Fibroblast of lung (primary cell): ENCODE results near the gene SLAIN2. TPM values are rescaled to one million over a fixed set of nuclear protein-coding genes. Genes with fewer than 3 reads are reported as not detected.

Experiments
- DNase-seq, 2 donors: peaks; one replicate each; pipeline versions ENCODE4 v3.0.0 to v3.0.0-alpha.2; 2010; ENCODE audit warnings: low read depth in 2 of 2
- H2AFZ ChIP-seq: 2 replicates; pipeline ENCODE4 v1.5.1; 2012; ENCODE audit warnings: low read length, control low read depth, inconsistent platforms
- H3K27ac ChIP-seq: 2 replicates; pipeline ENCODE4 v1.5.1; 2011; ENCODE audit warnings: low read length, control low read depth; ENCODE audit not compliant: insufficient read depth
- H3K27me3 ChIP-seq: 2 replicates; pipeline ENCODE4 v1.5.1; 2011; ENCODE audit warnings: mild to moderate bottlenecking, low read length; ENCODE audit not compliant: control insufficient read depth, insufficient read depth
- H3K36me3 ChIP-seq: 2 replicates; pipeline ENCODE4 v1.5.1; 2011; ENCODE audit warnings: low read length; ENCODE audit not compliant: control insufficient read depth, insufficient read depth
- H3K4me1 ChIP-seq: 2 replicates; pipeline ENCODE4 v1.5.1; 2011; ENCODE audit warnings: low read length; ENCODE audit not compliant: control insufficient read depth, insufficient read depth; ENCODE audit errors: extremely low read depth
- H3K4me2 ChIP-seq: 2 replicates; pipeline ENCODE4 v1.5.1; 2011; ENCODE audit warnings: low read length, control low read depth; ENCODE audit not compliant: insufficient read depth; ENCODE audit errors: extremely low read depth
- H3K4me3 ChIP-seq, 4 experiments: fragments of 200-600 bp in 1 of 4; sonication (generic) in 1 of 4; replicated peaks in 1 of 4; 2 replicates each; pipeline ENCODE4 v1.5.1; 2011 to 2016; ENCODE audit warnings: low read length in 4 of 4, low read depth in 3 of 4, mild to moderate bottlenecking in 3 of 4, control low read depth in 2 of 4, inconsistent platforms in 1 of 4, mixed read lengths in 1 of 4; ENCODE audit not compliant: insufficient read depth in 1 of 4; ENCODE audit errors: control extremely low read depth in 1 of 4
- H3K79me2 ChIP-seq: 2 replicates; pipeline ENCODE4 v1.5.1; 2012; ENCODE audit warnings: mild to moderate bottlenecking, low read length, inconsistent platforms; ENCODE audit not compliant: control insufficient read depth, insufficient read depth
- H3K9ac ChIP-seq: 2 replicates; pipeline ENCODE4 v1.5.1; 2011; ENCODE audit warnings: mild to moderate bottlenecking, low read length, control low read depth; ENCODE audit not compliant: insufficient read depth
- H3K9me3 ChIP-seq: 2 replicates; pipeline ENCODE4 v1.5.1; 2012; ENCODE audit warnings: low read depth, low read length; ENCODE audit not compliant: control insufficient read depth, insufficient read depth
- H4K20me1 ChIP-seq: 2 replicates; pipeline ENCODE4 v1.5.1; 2011; ENCODE audit warnings: low read length; ENCODE audit not compliant: control insufficient read depth, insufficient read depth; ENCODE audit errors: extremely low read depth
- CTCF ChIP-seq, 2 donors: IDR thresholded peaks in 1 of 2; conservative IDR thresholded peaks in 1 of 2; 1 replicate in 1 of 2; 2 replicates in 1 of 2; pipeline ENCODE4 v1.5.1; 2011 to 2012; ENCODE audit warnings: low read length in 2 of 2, control low read depth in 1 of 2, inconsistent platforms in 1 of 2, low read depth in 1 of 2, mild to moderate bottlenecking in 1 of 2
- EZH2 ChIP-seq: IDR thresholded peaks from 2 replicates; pipeline ENCODE4 v1.5.1; 2012; ENCODE audit warnings: low read length, control low read depth, mild to moderate bottlenecking; ENCODE audit errors: missing control alignments
- polyA plus RNA-seq, 2 donors: library from polyadenylated mRNA; depleted of rRNA in 1 of 2; stranded (reverse) in 1 of 2; unstranded in 1 of 2; fragments of >200 nt; gene quantifications; 2 replicates each; pipeline ENCODE4 v1.2.1, GENCODE V29; 2011 to 2012; ENCODE audit warnings: missing spikeins in 1 of 2
- total RNA-seq: library from RNA; depleted of rRNA; stranded (reverse); fragments of >200 nt; gene quantifications from 2 replicates; pipeline ENCODE4 v1.2.1, GENCODE V29; 2014

Gene SLAIN2
- total and polyA plus RNA-seq, 2 donors (not counting 1 experiment from before 2014, with no cell fraction given): 34.2 to 57.4 TPM

- Histone ChIP-seq H4K20me1 (no peaks in the 10 kb centered on the region), H3K79me2 (no peaks in the 10 kb centered on the region), H3K4me3 (no peak overlapping the region), H3K4me1 (peaks cover 20% of the 10 kb centered on the region), H3K4me2 (no peak overlapping the region), H2AFZ (peak overlapping the region; percentile 15), H3K9ac (no peak overlapping the region), H3K36me3 (no peaks in the 10 kb centered on the region), H3K9me3 (no peaks in the 10 kb centered on the region), H3K27me3 (no peaks in the 10 kb centered on the region), H3K27ac (peak overlapping the region; percentile 66)
- TF ChIP-seq EZH2: no peak
- TF ChIP-seq CTCF (conservative IDR thresholded peaks at IDR 0.05 in 1 of 2, IDR thresholded peaks at IDR 0.05 in 1 of 2; ENCODE audit: low read depth in 1 of 2, low read length in 2 of 2): no peak
- DNase-seq: peak; percentile 79 to 93
Observed at GRCh38 chr4:48331577-48332330, 9.6 kb upstream of the SLAIN2 start.

GRCh38 chr4:48332661-48333060 is 8.7 kb upstream of the SLAIN2 start:
- Histone ChIP-seq H3K79me2 (no peaks in the 10 kb centered on the region), H3K4me1 (peaks cover 20% of the 10 kb centered on the region), H3K4me2 (no peak overlapping the region), H3K9ac (no peak overlapping the region), H3K4me3 (no peak overlapping the region), H3K9me3 (no peaks in the 10 kb centered on the region), H3K27me3 (no peaks in the 10 kb centered on the region), H3K27ac (no peak overlapping the region), H4K20me1 (no peaks in the 10 kb centered on the region), H2AFZ (no peak overlapping the region), H3K36me3 (no peaks in the 10 kb centered on the region)
- DNase-seq: no peak
- TF ChIP-seq EZH2 (no peak), CTCF (conservative IDR thresholded peaks at IDR 0.05 in 1 of 2, IDR thresholded peaks at IDR 0.05 in 1 of 2; ENCODE audit: low read depth in 1 of 2, low read length in 2 of 2) (no peak)

GRCh38 chr4:48333587-48333986 is 7.7 kb upstream of the SLAIN2 start:
- H3K4me1 ChIP-seq: peaks cover 22% of the 10 kb centered on the region

More at GRCh38 chr4:48333587-48333986, 7.7 kb upstream of the SLAIN2 start:
- H4K20me1 ChIP-seq: no peaks in the 10 kb centered on the region
- TF ChIP-seq EZH2: no peak
- TF ChIP-seq CTCF (conservative IDR thresholded peaks at IDR 0.05 in 1 of 2, IDR thresholded peaks at IDR 0.05 in 1 of 2; ENCODE audit: low read depth in 1 of 2, low read length in 2 of 2): no peak
- H3K27me3 ChIP-seq: no peaks in the 10 kb centered on the region
- no peak overlapping the region for H3K9ac ChIP-seq
- DNase-seq: peak in 1 of 2 donors; percentile 53
- no peaks in the 10 kb centered on the region for H3K9me3 ChIP-seq
- no peak overlapping the region for H3K4me2 ChIP-seq
- H2AFZ ChIP-seq: no peak overlapping the region
- H3K27ac ChIP-seq: no peak overlapping the region
- no peaks in the 10 kb centered on the region for H3K36me3 ChIP-seq
- H3K4me3 ChIP-seq: no peak overlapping the region
- H3K79me2 ChIP-seq: no peaks in the 10 kb centered on the region
